DMS 273 (cell line): ENCODE results near the gene TIGD3.

Source experiments
- DNase-seq: peaks from one replicate; lab custom pipeline; 2025; ENCODE audit not compliant: unreplicated experiment; lab: John Stamatoyannopoulos, UW

Gene TIGD3

DNA sequence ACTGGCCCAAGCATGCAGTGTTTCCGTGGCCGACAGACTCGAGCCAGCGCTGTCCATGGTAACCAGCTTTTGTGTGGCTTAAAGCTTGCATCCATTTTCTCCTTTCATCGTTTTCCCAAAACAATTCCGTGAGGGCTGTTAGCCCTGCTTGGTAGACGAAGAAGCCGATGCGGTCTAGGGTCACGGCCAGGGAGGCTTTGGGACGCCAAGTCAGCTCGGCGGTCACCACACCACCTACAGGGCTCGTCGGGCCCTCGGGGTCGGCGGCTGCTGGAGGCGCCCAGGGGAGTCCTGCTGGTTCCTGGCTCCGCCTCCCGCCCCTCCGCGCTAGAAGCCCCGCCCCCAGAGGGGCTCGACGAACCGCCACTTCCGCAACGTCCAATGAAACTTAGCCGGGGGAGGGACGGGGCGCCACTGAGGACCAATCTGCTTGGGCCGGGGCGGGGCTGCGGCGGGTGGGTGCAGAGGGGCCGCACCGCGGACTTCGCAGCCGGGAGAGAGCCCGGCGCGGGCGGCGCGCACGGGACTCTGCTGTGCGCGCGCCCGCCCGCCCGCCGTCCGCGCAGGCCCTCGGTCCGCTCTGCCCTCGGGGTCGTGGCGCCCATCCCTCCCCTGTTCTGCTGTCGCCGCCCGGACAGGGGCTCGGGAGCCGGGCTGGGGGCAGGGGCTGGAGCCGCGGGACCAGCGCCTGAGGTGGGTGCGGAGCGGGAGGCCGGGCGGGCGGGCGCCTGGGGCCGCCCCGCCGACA lies at the start of gene TIGD3:
Gene TIGD3, plus strand, starts transcription at position 487 of the 748 bp plus-strand sequence. CDS start 1,058 bp downstream, outside the sequence.
- DNase-seq: peak; percentile 97

DNA sequence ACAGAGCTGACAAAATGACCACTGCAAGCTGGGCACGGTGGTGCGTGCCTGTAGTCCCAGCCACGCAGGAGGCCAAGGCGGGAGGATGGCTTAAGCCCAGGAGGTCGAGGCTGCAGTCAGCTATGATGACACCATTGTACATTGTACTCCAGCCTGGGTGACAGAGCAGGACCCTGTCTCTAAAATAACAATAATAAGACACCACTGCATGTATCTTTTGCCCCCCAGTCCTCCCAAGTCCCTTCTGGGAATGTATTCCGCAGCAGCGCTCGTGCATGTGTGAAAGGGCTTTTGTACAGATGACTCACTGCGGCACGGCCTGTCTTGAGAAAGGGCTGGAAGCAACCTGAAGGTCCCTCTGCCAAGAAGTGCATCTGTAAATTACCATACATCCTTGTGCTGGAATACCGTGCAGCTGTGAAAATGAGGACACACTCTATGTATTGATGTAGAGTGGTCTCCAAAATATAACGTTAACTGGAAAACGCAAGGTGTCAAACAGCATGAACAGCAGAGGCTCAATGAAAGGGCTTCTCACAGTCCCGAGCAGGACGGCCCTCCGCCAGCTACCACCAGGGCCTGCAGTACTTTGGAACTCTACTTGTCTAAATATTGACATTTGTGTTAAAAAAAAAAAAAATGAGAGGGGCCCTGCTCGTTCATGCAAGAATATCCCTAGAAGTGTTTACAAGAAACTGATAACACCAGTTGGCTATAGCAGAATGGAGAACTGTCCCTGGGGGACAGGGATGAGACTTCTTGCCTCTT lies 48.9 kb upstream of the TIGD3 start:
- no peak for DNase-seq

DNA sequence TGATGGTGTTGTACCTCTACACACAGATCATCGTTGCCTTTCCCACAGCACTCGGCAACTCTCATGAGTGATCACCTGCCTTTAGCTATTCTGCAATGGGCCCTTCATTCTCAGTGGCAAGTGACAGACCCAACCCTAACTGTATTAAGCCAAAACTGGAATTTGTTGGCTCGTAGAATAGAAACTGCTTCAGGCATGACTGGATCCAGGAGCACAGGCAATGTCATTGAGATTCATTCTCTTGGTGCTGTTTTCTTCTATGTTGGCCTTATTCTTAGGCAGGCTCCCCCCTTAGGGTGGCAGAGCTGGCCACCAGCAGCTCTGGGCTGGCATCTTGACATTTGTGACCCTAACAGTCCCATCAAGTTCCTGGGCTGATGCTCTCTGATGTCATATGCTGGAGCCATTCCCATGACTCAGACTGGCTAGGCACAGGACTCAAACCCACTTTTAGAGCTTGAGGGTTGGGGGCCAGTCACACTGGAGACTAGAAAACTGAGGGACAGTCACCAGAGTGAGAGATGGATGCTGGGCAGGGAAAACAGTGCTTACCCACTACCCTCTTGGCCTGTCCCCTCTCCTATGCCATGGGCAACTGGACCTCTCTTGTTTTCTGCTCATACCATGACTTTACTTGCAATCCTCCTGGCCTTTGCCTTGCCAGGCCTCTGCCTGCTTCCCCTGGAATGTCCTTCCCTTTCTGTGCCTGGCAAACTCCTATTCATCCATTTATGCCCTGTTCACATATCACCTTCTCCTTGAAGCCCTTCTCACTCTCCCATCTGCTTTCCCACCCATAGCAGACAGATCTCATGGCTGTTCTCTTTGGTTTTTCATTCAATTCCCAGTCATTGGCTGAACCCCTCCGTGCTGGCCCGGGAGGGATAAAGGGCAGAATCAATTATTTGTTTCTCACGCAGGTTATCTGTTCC lies 47.0 kb upstream of the TIGD3 start:
- DNase-seq: no peak

DNA sequence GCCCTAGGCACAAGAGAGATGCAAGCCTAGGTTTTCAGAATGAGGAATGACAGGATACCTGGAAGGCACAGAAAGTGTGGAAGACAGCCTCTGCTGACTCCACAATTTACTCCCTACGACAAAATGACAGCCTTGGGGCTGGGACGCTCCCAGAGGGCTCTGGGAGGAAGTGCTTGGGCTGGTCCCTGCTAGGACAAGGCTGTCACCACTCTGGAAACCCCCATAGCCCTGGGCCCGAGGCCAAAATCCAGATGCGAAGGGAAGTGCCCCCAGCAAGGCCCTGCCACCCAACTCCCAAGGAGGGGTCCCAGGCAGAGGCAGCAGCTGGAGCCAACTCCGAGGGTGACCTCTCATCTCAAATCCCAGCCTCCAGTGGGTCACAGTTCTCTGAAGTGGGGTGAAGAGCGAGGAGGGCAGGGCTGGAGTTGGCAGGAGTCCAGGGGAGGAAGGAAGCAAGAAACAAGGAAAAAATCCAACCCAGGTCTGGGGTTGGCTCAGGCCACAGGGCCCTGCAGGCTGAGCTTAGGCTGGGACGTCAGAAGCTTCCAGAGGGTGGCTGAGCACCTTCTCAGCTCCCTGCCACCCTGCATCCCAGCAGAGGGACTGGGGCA lies 46.2 kb upstream of the TIGD3 start:
- DNase-seq: peak; percentile 19

DNA sequence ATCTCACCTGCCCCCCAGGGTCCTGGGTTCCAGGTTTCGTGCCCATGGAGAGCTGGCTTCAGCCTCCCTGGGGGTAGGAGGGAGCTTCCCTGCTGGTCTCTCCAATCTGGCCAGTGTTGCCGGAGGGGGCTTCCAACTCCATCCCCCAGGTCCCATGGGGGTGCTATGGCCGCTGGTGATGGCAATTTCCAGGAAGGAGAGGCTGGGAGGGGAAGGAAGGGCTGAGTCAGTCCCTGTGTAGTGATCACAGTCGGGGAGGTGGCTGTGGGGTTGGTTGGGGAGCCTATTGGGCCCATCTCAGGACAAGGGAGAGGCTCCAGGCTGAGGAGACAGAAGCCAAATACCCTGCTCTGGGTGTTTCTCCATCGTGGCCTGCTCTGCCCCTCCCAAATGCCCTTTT lies 45.5 kb upstream of the TIGD3 start:
- no peak for DNase-seq

- peak; percentile 44 for DNase-seq
Observed at GRCh38 chr11:65310215-65310614, 44.3 kb upstream of the TIGD3 start.

DNA sequence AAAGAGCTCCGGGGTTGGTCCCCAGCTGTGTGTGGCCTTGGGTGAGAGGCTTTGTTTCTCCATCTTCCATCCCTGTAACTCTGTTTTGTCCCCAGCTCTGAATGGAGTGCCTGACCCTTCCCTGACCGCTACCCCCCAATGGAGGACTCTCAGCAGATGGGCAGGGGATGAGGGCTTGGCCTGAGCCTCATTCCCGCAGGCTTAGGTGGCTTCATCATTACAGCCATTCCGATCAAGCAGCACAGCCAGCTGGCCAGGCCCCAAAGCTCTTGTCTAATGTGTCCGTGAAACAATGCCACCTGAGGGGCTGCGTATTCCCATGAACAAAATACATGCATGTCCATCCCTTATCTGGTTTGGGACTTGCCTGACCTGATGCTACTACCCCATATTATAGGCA lies 43.8 kb upstream of the TIGD3 start:
- DNase-seq: peak; percentile 42

DNA sequence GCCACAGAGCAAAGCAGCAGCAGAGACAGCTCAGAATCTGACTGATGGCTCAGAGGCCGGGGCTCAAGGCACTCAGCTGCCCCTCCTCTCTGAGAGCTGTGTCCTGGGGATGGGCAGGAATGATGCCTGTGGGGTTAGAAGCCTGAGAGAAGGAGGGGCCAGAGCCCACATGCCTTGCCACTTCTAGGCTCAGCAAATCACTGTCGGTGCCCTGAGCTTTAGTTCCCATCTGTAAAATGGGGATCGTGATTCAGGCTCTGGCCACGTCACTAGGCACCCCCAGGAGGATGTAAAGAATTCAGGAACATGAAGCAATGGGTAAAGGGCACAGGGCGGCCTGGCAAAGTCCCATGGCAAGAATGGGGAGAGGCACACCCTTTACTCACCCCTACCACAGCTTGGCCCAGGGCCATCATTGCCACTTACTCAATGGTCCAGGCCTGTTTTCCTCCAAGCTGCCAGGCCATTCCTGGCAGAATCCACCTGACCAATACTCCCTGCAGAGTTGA lies 43.3 kb upstream of the TIGD3 start:
- no peak for DNase-seq

DNA sequence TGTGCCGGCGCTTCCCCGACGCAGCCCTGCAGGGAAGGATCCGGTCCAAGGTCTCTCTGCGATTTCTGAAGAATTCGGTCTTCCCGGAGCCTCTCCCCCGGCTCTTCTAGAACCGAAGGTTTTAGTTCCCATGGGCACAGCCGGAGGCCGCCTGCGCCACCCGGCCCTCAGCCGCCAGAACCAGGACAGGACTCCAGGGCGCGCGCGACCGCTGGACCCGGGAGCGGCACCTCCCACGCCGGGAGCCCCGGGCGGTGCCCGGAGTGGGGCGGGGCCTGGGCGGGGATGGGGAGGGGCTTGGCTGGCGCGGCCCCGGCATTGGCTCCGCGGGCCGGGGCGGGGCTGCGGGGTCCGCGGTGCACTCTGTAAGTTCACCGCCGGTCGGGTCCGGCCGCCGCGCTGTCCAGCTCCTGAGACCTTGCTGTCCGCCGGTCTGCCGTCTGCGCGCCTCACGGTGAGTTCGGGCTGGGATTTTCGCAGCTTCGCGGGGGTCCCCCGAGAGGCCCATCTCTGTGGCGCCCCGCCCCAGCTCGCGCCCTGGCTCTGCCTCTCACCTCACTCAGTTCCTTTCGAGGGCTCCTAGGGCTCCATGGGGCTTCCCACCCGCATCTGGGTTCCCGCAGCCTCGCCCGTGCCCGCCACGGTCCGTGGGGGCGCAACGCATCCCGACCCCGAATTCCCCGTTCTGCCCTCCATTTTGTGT lies 39.9 kb upstream of the TIGD3 start, which contains the start of gene CDC42EP2:
Gene CDC42EP2, plus strand, starts transcription at position 366 of the 703 bp plus-strand sequence. CDS start 6,033 bp downstream, outside the sequence.
- peak; percentile 82 for DNase-seq

- peak; percentile 88 for DNase-seq
Observed at GRCh38 chr11:65315204-65315865, 39.2 kb upstream of the TIGD3 start.

DNA sequence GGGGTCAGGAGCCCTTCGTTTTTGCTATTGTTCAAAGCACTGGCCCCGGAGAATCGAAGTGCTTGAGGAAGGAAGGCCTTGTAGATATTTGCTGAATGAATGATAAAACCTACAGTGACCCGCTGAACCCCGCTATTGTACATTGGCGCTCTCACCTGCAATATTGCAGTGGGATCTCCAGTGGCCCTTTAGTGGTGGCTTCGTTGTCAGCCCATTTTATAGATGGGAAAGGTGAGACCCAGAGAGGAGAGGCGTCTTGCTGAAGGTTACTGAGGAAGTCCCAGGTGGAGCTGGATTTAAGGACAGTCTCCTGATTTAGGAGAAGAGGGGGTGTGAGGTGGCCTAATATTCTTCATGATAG lies 38.7 kb upstream of the TIGD3 start:
- no peak for DNase-seq

DNA sequence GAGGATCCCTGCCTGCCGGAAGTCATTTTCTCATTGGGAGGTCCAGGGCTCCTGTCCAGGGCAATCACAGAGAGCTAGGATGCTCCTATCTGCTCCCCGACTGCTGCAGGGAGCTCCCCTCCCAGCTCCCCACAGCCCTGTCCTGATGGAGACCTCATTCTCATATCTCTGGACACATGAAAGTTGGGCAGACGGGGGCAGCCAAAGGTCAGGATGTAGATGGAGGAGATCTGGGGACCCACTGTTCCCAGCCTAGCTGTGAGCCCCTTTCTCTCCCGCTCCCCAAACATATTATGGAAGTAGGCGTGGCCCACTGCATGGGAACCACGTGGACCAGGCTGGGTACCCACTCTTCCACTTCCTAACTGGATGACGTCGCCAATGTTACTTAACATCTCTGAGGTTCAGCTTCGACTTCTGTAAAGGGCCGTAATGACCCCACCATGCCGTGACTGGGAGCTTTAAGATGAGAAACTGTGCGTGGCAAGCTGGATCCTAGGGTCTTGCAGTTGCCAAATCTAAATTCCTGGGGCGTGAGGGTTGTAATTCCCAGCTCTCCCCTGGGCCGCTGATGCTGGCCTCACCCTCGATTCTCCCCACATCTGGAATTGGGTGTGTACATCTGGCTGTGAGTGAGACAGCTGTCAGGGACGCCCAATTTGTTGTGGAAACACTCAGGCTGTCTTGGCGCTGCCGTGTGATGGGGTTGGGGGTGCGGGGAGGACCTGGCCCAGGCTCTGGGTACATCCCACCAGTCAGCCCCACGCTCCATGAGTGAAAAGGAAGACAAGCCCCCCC lies 38.1 kb upstream of the TIGD3 start:
- peak; percentile 27 for DNase-seq

DNA sequence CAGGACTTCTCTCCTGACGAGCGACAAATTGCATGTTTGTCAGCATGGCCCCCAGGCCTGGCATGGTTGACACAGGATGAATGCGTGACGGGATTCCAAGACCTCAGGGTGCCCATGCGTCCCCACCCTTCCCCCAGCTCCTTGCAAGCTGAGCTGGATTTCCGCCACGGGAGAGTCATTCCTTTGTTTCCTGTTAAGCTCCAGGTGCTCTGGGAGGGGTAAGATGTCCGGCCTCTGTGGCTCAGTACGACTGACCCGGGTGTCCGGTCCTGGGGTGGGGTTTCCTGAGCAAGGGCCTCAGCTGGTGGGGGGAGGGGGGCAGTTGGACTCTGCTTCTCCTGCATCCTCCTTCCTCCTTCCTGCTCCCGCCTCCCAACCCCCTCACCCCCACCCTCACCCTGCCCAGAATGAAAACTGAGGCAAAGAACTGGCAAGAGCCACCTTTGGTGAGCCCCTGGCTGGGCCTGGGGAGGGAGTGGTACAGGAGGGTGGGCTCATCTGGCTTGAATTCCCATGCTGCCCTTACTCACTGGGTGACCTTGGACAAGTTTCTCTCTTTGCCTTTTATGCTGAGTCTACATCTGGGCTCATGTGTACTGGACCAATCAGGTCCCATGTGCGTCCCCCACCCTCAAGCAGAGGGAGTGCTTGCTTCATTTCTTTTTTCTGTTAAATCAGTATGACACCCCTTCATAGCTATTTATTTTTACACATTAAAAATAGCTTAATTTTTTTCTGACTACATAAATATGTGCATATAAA lies 37.3 kb upstream of the TIGD3 start:
- no peak for DNase-seq

GRCh38 chr11:65320386-65321075 lies 34.0 kb upstream of the TIGD3 start:
- no peak for DNase-seq

DNA sequence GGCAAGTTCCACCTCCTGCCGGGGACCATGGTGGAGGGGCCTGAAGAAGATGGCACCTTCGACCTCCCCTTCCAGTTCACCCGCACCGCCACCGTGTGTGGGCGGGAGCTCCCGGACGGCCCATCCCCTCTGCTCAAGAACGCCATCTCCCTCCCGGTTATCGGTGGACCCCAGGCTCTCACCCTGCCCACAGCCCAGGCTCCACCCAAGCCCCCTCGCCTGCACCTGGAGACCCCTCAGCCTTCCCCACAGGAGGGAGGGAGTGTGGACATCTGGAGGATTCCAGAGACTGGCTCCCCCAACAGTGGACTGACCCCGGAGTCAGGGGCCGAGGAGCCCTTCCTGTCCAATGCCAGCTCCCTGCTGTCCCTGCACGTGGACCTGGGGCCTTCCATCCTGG lies 33.5 kb upstream of the TIGD3 start:
- no peak for DNase-seq

DNA sequence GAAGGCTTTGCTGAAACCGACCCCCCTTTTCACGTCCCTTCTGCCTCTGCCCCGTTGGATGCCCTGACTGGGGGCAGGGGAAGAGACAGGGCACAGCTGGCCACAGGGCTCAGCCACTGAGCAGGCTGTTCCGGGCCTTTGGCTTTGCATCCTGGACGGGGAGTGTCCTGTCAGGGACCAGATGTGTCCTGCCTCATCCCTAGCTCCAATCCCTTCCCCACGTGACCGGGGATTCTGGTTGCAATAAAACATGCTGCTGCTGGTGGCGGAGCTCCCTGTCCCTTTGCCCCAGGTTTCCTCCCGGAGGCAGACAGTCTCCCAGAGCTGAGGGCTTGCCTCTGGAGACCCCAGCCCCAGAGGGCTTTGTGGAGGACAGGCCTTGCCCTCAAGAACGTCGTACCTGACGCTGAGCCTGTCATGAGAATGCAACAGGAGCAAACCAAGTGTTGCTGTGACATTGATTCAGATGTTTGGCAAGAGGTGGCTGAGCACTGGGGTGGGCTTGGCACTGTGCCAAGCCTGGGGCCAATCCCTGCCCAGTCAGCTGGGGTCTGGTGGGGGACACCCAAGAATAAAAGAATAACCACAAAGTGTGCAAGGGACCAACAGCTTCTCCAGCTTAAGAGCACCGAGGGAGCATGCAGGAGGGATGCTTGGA lies 32.6 kb upstream of the TIGD3 start:
- no peak for DNase-seq

DNA sequence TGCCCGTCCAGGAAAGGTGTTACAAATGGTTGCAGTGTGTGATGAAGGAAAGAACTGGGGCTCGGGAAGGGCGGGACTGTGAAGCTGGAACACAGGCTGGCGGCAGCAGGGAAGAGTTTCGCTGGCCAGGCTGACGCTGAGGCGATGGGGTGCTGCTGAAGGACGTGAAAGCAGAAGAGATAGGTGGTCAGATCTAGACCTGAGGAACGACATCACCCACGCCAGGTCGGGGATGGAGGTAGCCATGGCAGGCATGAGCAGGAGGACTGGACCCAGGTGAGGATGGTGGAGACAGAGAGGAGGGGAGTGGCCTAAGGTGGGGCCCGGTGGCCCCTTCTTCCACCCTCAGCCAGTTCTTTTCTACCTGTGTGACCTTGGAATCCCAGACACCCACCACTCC lies 30.7 kb upstream of the TIGD3 start:
- no peak for DNase-seq
